HepG2 (cell line): ENCODE measurements around the gene OR2F2. TPM values are rescaled to one million over a fixed set of nuclear protein-coding genes. Genes with fewer than 3 reads are reported as not detected.

Experiments
- FOSL1 ChIP-seq: sonication (generic); formaldehyde crosslinking; IDR thresholded peaks from 2 replicates; pipeline ENCODE4 v1.9.0; 2021; ENCODE audit warnings: missing genetic modification reagents, borderline replicate concordance
- HMG20A ChIP-seq: IDR thresholded peaks from 2 replicates; pipeline ENCODE4 v1.6.1; 2016; ENCODE audit warnings: borderline replicate concordance
- HMGA1 ChIP-seq: sonication (generic); formaldehyde crosslinking; conservative IDR thresholded peaks from 2 replicates; pipeline ENCODE4 v1.4.0; 2020; ENCODE audit warnings: missing genetic modification reagents
- IKZF4 ChIP-seq: sonication (generic); formaldehyde crosslinking; IDR thresholded peaks from 2 replicates; pipeline ENCODE4 v1.5.1; 2020; ENCODE audit warnings: borderline replicate concordance, mild to moderate bottlenecking, low read depth, missing genetic modification reagents; ENCODE audit errors: not compliant biosample characterization
- KLF9 ChIP-seq: IDR thresholded peaks from 2 replicates; pipeline ENCODE4 v1.6.1; 2016; ENCODE audit warnings: low read depth
- LCORL ChIP-seq, 2 experiments: fragments of 450-650 bp in 1 of 2; sonication (generic) in 1 of 2; formaldehyde crosslinking in 1 of 2; IDR thresholded peaks; 2 replicates each; pipeline versions ENCODE4 v1.5.0 to v1.6.1; 2017 to 2020; ENCODE audit warnings: antibody characterized with exemption in 1 of 2, missing genetic modification reagents in 1 of 2
- ZNF746 ChIP-seq: sonication (generic); formaldehyde crosslinking; IDR thresholded peaks from 2 replicates; pipeline ENCODE4 v1.8.0; 2022; ENCODE audit warnings: mild to moderate bottlenecking, missing genetic modification reagents
- ZSCAN21 ChIP-seq: sonication (generic); formaldehyde crosslinking; IDR thresholded peaks from 2 replicates; pipeline ENCODE4 v1.8.0; 2022; ENCODE audit warnings: mild to moderate bottlenecking, missing genetic modification reagents, moderate library complexity, borderline replicate concordance
- polyA plus RNA-seq, 8 experiments: library from polyadenylated mRNA; depleted of rRNA in 3 of 8; stranded (reverse) in 7 of 8; unstranded in 1 of 8; fragments of >200 nt; fragmentation: Illumina TruSeq in 4 of 8; extraction: Trizol in 4 of 8; gene quantifications; 2 replicates each; pipeline versions ENCODE4 v1.2.1 to v1.2.3, GENCODE V29; 2011 to 2016; ENCODE audit warnings: low read depth in 4 of 8, missing spikeins in 1 of 8, mixed read lengths in 1 of 8; ENCODE audit not compliant: insufficient read depth in 1 of 8
- total RNA-seq, 5 experiments: library from RNA; depleted of rRNA; stranded (reverse); fragments of >200 nt; fragmentation: Illumina TruSeq; extraction: Trizol; gene quantifications; 2 replicates each; pipeline ENCODE4 v1.2.3, GENCODE V29; 2016; ENCODE audit warnings: low read depth in 1 of 5
- TF ChIP-seq, protein P1 (sequence below), 2 experiments: fragments of 450-650 bp in 1 of 2; sonication (generic) in 1 of 2; formaldehyde crosslinking in 1 of 2; IDR thresholded peaks; 2 replicates each; pipeline versions ENCODE4 v1.6.1 to v1.8.0; 2016 to 2022; ENCODE audit warnings: antibody characterized with exemption in 1 of 2, mild to moderate bottlenecking in 1 of 2, missing genetic modification reagents in 1 of 2
- TF ChIP-seq, protein P2 (sequence below): sonication (generic); formaldehyde crosslinking; conservative IDR thresholded peaks from 2 replicates; pipeline ENCODE4 v1.8.0; 2022; ENCODE audit warnings: mild to moderate bottlenecking, moderate library complexity, missing genetic modification reagents

Gene OR2F2
- total and polyA plus RNA-seq, 2 of the 13 experiments (the other 11 are each of a cell fraction or from before 2014, with no cell fraction given): 0.13 TPM; not detected in 1

DNA sequence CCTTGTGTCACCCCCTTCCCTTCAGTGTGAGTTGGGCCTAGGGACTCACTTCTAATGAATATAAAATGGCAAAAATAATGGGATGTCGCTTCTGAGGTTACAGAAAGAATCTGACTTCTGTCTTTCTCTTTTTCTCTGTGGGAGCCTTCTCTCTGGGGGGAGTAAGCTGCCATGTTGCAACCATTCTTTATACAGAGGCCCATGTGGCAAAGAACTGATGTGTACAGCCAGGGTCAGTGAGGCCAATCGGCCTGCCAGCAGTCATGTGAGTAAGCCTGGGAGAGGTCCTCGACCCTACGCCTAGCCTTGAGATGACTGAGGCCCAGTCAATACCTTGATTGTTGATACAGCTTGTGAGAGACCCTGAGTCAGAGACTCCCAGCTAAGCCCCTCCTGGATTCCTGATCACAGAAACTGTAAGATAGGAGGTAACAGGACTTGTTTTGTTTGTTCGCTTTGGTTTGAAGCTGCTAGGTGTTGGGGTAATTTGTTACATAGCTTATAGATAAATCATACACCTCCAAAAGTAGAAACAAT is 34.7 kb upstream of the OR2F2 start (continued):
- TF ChIP-seq, protein P1, sequence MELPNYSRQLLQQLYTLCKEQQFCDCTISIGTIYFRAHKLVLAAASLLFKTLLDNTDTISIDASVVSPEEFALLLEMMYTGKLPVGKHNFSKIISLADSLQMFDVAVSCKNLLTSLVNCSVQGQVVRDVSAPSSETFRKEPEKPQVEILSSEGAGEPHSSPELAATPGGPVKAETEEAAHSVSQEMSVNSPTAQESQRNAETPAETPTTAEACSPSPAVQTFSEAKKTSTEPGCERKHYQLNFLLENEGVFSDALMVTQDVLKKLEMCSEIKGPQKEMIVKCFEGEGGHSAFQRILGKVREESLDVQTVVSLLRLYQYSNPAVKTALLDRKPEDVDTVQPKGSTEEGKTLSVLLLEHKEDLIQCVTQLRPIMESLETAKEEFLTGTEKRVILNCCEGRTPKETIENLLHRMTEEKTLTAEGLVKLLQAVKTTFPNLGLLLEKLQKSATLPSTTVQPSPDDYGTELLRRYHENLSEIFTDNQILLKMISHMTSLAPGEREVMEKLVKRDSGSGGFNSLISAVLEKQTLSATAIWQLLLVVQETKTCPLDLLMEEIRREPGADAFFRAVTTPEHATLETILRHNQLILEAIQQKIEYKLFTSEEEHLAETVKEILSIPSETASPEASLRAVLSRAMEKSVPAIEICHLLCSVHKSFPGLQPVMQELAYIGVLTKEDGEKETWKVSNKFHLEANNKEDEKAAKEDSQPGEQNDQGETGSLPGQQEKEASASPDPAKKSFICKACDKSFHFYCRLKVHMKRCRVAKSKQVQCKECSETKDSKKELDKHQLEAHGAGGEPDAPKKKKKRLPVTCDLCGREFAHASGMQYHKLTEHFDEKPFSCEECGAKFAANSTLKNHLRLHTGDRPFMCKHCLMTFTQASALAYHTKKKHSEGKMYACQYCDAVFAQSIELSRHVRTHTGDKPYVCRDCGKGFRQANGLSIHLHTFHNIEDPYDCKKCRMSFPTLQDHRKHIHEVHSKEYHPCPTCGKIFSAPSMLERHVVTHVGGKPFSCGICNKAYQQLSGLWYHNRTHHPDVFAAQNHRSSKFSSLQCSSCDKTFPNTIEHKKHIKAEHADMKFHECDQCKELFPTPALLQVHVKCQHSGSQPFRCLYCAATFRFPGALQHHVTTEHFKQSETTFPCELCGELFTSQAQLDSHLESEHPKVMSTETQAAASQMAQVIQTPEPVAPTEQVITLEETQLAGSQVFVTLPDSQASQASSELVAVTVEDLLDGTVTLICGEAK (IDR thresholded peaks at IDR 0.05): no peak
- TF ChIP-seq, protein P1 (CRISPR knock-in tag; IDR thresholded peaks at IDR 0.05): no peak; the same call in 1 of the 2 replicates
- TF ChIP-seq ZNF746 (CRISPR knock-in tag): no peak
- no peak for TF ChIP-seq HMGA1 (CRISPR knock-in tag)
- TF ChIP-seq KLF9: peak; percentile 68; the same call in 1 of the 2 replicates
- TF ChIP-seq HMG20A (CRISPR knock-in tag): peak; percentile 85
- no peak for TF ChIP-seq LCORL (IDR thresholded peaks at IDR 0.05)
- TF ChIP-seq LCORL (CRISPR knock-in tag; IDR thresholded peaks at IDR 0.05): peak; percentile 51; the same call in 1 of the 2 replicates
- no peak for TF ChIP-seq FOSL1 (CRISPR knock-in tag)
- peak; percentile 66; the same call in 1 of the 2 replicates for TF ChIP-seq ZSCAN21
- TF ChIP-seq, protein P2, sequence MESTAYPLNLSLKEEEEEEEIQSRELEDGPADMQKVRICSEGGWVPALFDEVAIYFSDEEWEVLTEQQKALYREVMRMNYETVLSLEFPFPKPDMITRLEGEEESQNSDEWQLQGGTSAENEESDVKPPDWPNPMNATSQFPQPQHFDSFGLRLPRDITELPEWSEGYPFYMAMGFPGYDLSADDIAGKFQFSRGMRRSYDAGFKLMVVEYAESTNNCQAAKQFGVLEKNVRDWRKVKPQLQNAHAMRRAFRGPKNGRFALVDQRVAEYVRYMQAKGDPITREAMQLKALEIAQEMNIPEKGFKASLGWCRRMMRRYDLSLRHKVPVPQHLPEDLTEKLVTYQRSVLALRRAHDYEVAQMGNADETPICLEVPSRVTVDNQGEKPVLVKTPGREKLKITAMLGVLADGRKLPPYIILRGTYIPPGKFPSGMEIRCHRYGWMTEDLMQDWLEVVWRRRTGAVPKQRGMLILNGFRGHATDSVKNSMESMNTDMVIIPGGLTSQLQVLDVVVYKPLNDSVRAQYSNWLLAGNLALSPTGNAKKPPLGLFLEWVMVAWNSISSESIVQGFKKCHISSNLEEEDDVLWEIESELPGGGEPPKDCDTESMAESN (CRISPR knock-in tag): no peak
- no peak for TF ChIP-seq IKZF4 (CRISPR knock-in tag)
